HCT116 (cell line): Measurements from ENCODE around the gene RCSD1. TPM values are rescaled to one million over a fixed set of nuclear protein-coding genes. Genes with fewer than 3 reads are reported as not detected.

Experiments
- ATAC-seq: fragments of 200-7000 bp; cut with Tn5 transposase; 2 replicates; pipeline ENCODE4 v1.9.1; 2020; ENCODE audit warnings: mild to moderate bottlenecking, moderate library complexity
- BruUV-seq: library from RNA; stranded (reverse); fragments of 400-500 nt; replicated peaks from 2 replicates; lab custom pipeline; 2021; lab: Mats Ljungman, UMichigan
- CTCF ChIA-PET: fragments of 300-600 bp; sonication (Branson Sonifier 250); formaldehyde crosslinking; loops from one replicate; lab custom pipeline; 2021; ENCODE audit warnings: antibody characterized with exemption; lab: Charles Lee
- POLR2A ChIA-PET: fragments of 300-600, 350-600 bp; sonication (Branson Sonifier 250); formaldehyde crosslinking; loops from one replicate; lab custom pipeline; 2021; ENCODE audit warnings: antibody characterized with exemption; lab: Charles Lee
- RAD21 ChIA-PET, 2 experiments: fragments of 300-600 bp; sonication (Branson Sonifier 250); formaldehyde crosslinking; loops; one replicate each; lab custom pipeline; 2023; ENCODE audit warnings: low total read pairs in 2 of 2; ENCODE audit not compliant: uncharacterized antibody in 2 of 2, unreplicated experiment in 2 of 2, low non-redundant PET in 1 of 2; lab: Charles Lee
- DNase-seq: peaks from one replicate; pipeline ENCODE4 v3.0.0-alpha.2; 2010; ENCODE audit warnings: low read depth, low spot score
- H2AFZ ChIP-seq: fragments of 200-600 bp; shearing (Covaris generic), sonication (generic); 2 replicates; pipeline ENCODE4 v1.6.1; 2017; ENCODE audit warnings: low read depth, mixed run types, mixed read lengths, antibody characterized with exemption, low read length; ENCODE audit not compliant: poor library complexity, severe bottlenecking
- H3K27ac ChIP-seq: 2 replicates; pipeline ENCODE4 v1.5.1; 2012; ENCODE audit warnings: low read depth, low read length
- H3K27me3 ChIP-seq: fragments of 200-600 bp; sonication (generic); 2 replicates; pipeline ENCODE4 v1.6.1; 2016; ENCODE audit warnings: mixed run types, low read length, mixed read lengths; ENCODE audit not compliant: insufficient read depth
- H3K36me3 ChIP-seq, 2 experiments: fragments of 200-500 bp in 1 of 2; fragments of 200-600 bp in 1 of 2; sonication (Bioruptor generic) in 1 of 2; sonication (generic) in 1 of 2; 2 replicates each; pipeline versions ENCODE4 v1.5.1 to v1.6.1; 2014 to 2016; ENCODE audit warnings: low read length in 2 of 2, inconsistent platforms in 1 of 2, mixed read lengths in 1 of 2, mixed run types in 1 of 2; ENCODE audit not compliant: insufficient read depth in 2 of 2, control insufficient read depth in 1 of 2
- H3K4me1 ChIP-seq, 2 experiments: fragments of 200-600 bp in 1 of 2; sonication (generic) in 1 of 2; 2 replicates each; pipeline versions ENCODE4 v1.5.1 to v1.6.1; 2012 to 2017; ENCODE audit warnings: low read length in 2 of 2, inconsistent platforms in 1 of 2, mild to moderate bottlenecking in 1 of 2, mixed read lengths in 1 of 2, mixed run types in 1 of 2, moderate library complexity in 1 of 2; ENCODE audit not compliant: insufficient read depth in 2 of 2, control insufficient read depth in 1 of 2
- H3K4me2 ChIP-seq: fragments of 200-600 bp; sonication (generic); 2 replicates; pipeline ENCODE4 v1.6.1; 2017; ENCODE audit warnings: mixed run types, low read length, mixed read lengths
- H3K4me3 ChIP-seq, 2 experiments: fragments of 200-600 bp in 1 of 2; sonication (generic) in 1 of 2; replicated peaks in 1 of 2; 2 replicates each; pipeline ENCODE4 v1.5.1; 2011 to 2016; ENCODE audit warnings: low read length in 2 of 2, control low read depth in 1 of 2, low read depth in 1 of 2, mild to moderate bottlenecking in 1 of 2, mixed read lengths in 1 of 2, mixed run types in 1 of 2
- H3K79me2 ChIP-seq: fragments of 200-600 bp; sonication (generic); 2 replicates; pipeline ENCODE4 v1.6.1; 2017; ENCODE audit warnings: mild to moderate bottlenecking, mixed run types, low read length, moderate library complexity, mixed read lengths; ENCODE audit not compliant: insufficient read depth
- H3K9ac ChIP-seq: fragments of 200-600 bp; sonication (generic); 2 replicates; pipeline ENCODE4 v1.6.1; 2016; ENCODE audit warnings: low read length, mixed read lengths
- H3K9me2 ChIP-seq: fragments of 200-600 bp; sonication (generic), shearing (Covaris generic); 2 replicates; pipeline ENCODE4 v1.6.1; 2017; ENCODE audit warnings: mixed run types, mild to moderate bottlenecking, moderate library complexity; ENCODE audit not compliant: insufficient read depth
- H3K9me3 ChIP-seq, 2 experiments: fragments of 200-500 bp in 1 of 2; fragments of 200-600 bp in 1 of 2; sonication (Bioruptor generic) in 1 of 2; sonication (generic) in 1 of 2; 2 replicates each; pipeline ENCODE4 v1.6.1; 2014 to 2017; ENCODE audit warnings: low read length in 2 of 2, mixed read lengths in 2 of 2, inconsistent platforms in 1 of 2, low read depth in 1 of 2, mild to moderate bottlenecking in 1 of 2, mixed run types in 1 of 2, moderate library complexity in 1 of 2; ENCODE audit not compliant: control insufficient read depth in 1 of 2, insufficient read depth in 1 of 2
- H4K20me1 ChIP-seq: fragments of 200-600 bp; sonication (generic), shearing (Covaris generic); 2 replicates; pipeline ENCODE4 v1.6.1; 2017; ENCODE audit warnings: mixed run types, mild to moderate bottlenecking, moderate library complexity; ENCODE audit not compliant: insufficient read depth
- MAX ChIP-seq: IDR thresholded peaks from 2 replicates; pipeline ENCODE4 v1.6.1; 2012
- POLR2AphosphoS5 ChIP-seq: IDR thresholded peaks from 2 replicates; pipeline ENCODE4 v1.6.1; 2011; ENCODE audit warnings: mild to moderate bottlenecking, low read depth, low read length, moderate library complexity
- intact Hi-C: fragments of 100-400 bp; cut with micrococcal nuclease; formaldehyde crosslinking; loops from 2 replicates; pipeline ENCODE4 v1.10.0; 2022
- total RNA-seq: library from RNA; stranded (reverse); gene quantifications from one replicate; pipeline ENCODE4 v1.2.1, GENCODE V29; 2021; ENCODE audit not compliant: unreplicated experiment
- TF ChIP-seq, protein P1 (sequence below): IDR thresholded peaks from 2 replicates; pipeline ENCODE4 v1.6.1; 2012; ENCODE audit warnings: low read depth

RCSD1 gene
- total RNA-seq, 1 experiment from 2014 or later, result 0.15 TPM

DNA sequence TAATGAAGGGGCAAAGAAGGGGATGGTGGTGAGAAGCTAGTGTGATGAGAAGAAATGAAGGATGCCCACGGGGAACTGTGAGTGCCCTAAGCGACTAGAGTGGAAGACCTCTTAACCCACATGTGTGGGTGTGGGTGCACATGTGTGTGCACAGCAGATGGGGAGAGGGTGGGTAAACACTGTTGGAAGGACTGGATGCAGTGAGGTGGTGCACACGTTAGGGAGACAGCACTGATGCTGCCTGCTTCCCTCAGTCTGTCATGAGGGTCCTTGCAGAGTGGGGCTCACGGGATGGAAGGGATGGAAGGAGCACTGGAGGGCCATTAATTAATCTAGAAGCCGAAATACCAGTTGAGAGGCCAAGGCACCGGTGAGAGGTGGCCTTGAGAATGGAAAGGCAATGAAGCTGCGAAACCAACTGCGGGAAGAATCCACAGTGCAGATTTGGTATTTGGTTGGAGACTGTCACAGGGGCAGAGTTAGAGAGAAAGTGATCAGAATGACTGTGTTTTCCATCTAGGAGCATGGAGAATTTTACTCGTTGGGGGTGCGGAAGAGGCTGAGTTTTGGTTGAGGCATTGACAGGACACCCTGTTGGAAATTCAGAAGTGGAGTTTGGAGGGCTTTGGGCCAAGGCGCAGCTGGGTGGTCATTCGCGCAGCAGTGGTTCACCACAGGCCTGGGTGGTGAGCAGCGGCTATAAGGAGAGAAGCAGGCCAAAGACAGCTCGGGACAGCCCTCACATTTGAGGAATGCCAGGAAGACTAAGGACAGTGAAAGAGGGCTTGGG is 15.8 kb downstream of the RCSD1 start:
- H3K27me3 ChIP-seq, result 0 out of 2 replicates have a peak, but pooled peaks cover 4% of the 10 kb centered on the region
- no peaks in the 10 kb centered on the region for H3K79me2 ChIP-seq
- no peaks in the 10 kb centered on the region for H3K9me3 ChIP-seq
- no peaks in the 10 kb centered on the region for H3K9me2 ChIP-seq
- H3K4me2 ChIP-seq, result no peak overlapping the region
- ChIA-PET CTCF (no interaction called here), RAD21 (no interaction called here), POLR2A (no interaction called here)
- no TSS peak for BruUV-seq
- no peak overlapping the region for H3K4me3 ChIP-seq
- H3K4me1 ChIP-seq, result no peaks in the 10 kb centered on the region
- no peak overlapping the region for H2AFZ ChIP-seq
- no peak overlapping the region for H3K27ac ChIP-seq
- H3K36me3 ChIP-seq, result no peaks in the 10 kb centered on the region
- intact Hi-C loops, result no loop called here
- DNase-seq (no peak), ATAC-seq (no peak)
- TF ChIP-seq, protein P1, sequence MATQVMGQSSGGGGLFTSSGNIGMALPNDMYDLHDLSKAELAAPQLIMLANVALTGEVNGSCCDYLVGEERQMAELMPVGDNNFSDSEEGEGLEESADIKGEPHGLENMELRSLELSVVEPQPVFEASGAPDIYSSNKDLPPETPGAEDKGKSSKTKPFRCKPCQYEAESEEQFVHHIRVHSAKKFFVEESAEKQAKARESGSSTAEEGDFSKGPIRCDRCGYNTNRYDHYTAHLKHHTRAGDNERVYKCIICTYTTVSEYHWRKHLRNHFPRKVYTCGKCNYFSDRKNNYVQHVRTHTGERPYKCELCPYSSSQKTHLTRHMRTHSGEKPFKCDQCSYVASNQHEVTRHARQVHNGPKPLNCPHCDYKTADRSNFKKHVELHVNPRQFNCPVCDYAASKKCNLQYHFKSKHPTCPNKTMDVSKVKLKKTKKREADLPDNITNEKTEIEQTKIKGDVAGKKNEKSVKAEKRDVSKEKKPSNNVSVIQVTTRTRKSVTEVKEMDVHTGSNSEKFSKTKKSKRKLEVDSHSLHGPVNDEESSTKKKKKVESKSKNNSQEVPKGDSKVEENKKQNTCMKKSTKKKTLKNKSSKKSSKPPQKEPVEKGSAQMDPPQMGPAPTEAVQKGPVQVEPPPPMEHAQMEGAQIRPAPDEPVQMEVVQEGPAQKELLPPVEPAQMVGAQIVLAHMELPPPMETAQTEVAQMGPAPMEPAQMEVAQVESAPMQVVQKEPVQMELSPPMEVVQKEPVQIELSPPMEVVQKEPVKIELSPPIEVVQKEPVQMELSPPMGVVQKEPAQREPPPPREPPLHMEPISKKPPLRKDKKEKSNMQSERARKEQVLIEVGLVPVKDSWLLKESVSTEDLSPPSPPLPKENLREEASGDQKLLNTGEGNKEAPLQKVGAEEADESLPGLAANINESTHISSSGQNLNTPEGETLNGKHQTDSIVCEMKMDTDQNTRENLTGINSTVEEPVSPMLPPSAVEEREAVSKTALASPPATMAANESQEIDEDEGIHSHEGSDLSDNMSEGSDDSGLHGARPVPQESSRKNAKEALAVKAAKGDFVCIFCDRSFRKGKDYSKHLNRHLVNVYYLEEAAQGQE, result no peak
- TF ChIP-seq POLR2AphosphoS5 (no peak), MAX (no peak)
- no peak overlapping the region for H3K9ac ChIP-seq
- no peaks in the 10 kb centered on the region for H4K20me1 ChIP-seq
